Tibial nerve (tissue), 4 donors: Measurements from ENCODE around the gene PSENEN. TPM values are rescaled to one million over a fixed set of nuclear protein-coding genes. Genes with fewer than 3 reads are reported as not detected.

ENCODE experiments used
- DNase-seq, 2 donors: peaks; one replicate each; pipeline ENCODE4 v3.0.0-alpha.2; 2019; ENCODE audit warnings: low spot score in 2 of 2
- H3K27ac ChIP-seq, 4 donors: fragments of 200-600 bp; sonication (generic) in 3 of 4; one replicate each; pipeline ENCODE4 v1.5.1; 2017 to 2019; ENCODE audit warnings: mild to moderate bottlenecking in 1 of 4
- H3K27me3 ChIP-seq, 2 donors: fragments of 200-600 bp; sonication (generic) in 1 of 2; one replicate each; pipeline versions ENCODE4 v1.5.1 to v1.6.0; 2017 to 2019
- H3K36me3 ChIP-seq, 3 donors: fragments of 200-600 bp; sonication (generic); one replicate each; pipeline ENCODE4 v1.5.1; 2018 to 2019
- H3K4me1 ChIP-seq, 4 donors: fragments of 200-600 bp; sonication (generic) in 3 of 4; one replicate each; pipeline ENCODE4 v1.5.1; 2017 to 2019
- H3K4me3 ChIP-seq, 4 donors: fragments of 200-600 bp; sonication (generic) in 3 of 4; one replicate each; pipeline ENCODE4 v1.5.1; 2017 to 2019; ENCODE audit warnings: mild to moderate bottlenecking in 1 of 4, moderate library complexity in 1 of 4
- H3K9me3 ChIP-seq, 4 donors: fragments of 200-600 bp; sonication (generic) in 3 of 4; one replicate each; pipeline ENCODE4 v1.5.1; 2017 to 2019
- EP300 ChIP-seq, 2 donors: sonication (generic); formaldehyde crosslinking; IDR thresholded peaks; one replicate each; pipeline ENCODE4 v1.6.1; 2017; ENCODE audit warnings: antibody characterized with exemption in 2 of 2, mild to moderate bottlenecking in 1 of 2
- POLR2A ChIP-seq, 2 donors: fragments of 450-650 bp; IDR thresholded peaks; one replicate each; pipeline ENCODE4 v1.6.1; 2017; ENCODE audit warnings: antibody characterized with exemption in 2 of 2, mild to moderate bottlenecking in 2 of 2, moderate library complexity in 2 of 2
- WGBS, 2 donors: methylation state at CpG; one replicate each; pipeline ENCODE4 v1.1.5; 2018; 5-methylcytosine and 5-hydroxymethylcytosine counted together
- total RNA-seq, 4 donors: library from RNA; depleted of rRNA; stranded (reverse); fragments of >200 nt; gene quantifications; one replicate each; pipeline ENCODE4 v1.1.0, GENCODE V29; 2016
- TF ChIP-seq, protein P1 (sequence below), 5 experiments: fragments of 200-600 bp in 3 of 5; fragments of 450-650 bp in 2 of 5; sonication (generic) in 3 of 5; IDR thresholded peaks; one replicate each; pipeline ENCODE4 v1.5.1; 2016 to 2019; ENCODE audit warnings: antibody characterized with exemption in 5 of 5, mild to moderate bottlenecking in 3 of 5, moderate library complexity in 2 of 5

Gene PSENEN
- total RNA-seq, 4 donors from 2014 or later: 33.1 to 46.7 (median 40.3) TPM

DNA sequence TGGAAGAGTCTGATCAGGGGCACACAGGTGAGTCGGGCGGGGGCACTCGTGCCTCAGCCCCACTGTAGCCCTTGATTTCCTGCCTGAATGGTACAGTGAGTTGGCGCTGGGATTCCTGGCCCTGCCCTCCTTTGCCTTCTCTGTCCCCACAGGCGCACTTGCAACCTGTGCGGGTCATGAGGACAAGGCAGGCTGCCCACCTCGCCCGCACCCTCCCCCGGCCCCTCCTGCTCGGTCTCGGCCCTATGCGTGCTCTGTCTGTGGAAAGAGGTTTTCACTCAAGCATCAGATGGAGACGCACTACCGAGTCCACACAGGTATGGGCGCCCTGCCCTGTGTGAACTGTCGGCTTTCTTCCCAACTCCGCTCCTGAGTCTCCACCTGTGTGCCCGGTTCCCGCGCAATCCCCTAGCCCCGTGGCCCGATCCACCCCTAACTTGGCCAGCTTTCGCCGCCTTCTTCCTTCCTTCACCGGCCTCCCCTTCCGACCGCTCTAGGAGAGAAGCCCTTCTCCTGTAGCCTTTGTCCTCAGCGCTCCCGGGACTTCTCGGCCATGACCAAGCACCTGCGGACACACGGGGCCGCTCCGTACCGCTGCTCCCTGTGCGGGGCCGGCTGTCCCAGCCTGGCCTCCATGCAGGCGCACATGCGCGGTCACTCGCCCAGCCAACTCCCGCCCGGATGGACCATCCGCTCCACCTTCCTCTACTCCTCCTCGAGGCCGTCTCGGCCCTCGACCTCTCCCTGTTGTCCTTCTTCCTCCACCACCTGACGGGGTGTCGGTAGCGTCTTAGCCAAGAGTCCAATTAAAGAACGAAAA, 29.3 kb upstream of the PSENEN start:
- H3K9me3 ChIP-seq: no peaks in the 10 kb centered on the region
- WGBS, 2 donors: 4 to 5% methylated on average over 49 to 52 of the region's 52 CpGs
- no peaks in the 10 kb centered on the region for H3K27me3 ChIP-seq
- no peak for DNase-seq
- TF ChIP-seq, protein P1, sequence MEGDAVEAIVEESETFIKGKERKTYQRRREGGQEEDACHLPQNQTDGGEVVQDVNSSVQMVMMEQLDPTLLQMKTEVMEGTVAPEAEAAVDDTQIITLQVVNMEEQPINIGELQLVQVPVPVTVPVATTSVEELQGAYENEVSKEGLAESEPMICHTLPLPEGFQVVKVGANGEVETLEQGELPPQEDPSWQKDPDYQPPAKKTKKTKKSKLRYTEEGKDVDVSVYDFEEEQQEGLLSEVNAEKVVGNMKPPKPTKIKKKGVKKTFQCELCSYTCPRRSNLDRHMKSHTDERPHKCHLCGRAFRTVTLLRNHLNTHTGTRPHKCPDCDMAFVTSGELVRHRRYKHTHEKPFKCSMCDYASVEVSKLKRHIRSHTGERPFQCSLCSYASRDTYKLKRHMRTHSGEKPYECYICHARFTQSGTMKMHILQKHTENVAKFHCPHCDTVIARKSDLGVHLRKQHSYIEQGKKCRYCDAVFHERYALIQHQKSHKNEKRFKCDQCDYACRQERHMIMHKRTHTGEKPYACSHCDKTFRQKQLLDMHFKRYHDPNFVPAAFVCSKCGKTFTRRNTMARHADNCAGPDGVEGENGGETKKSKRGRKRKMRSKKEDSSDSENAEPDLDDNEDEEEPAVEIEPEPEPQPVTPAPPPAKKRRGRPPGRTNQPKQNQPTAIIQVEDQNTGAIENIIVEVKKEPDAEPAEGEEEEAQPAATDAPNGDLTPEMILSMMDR (IDR thresholded peaks at IDR 0.05): no peak
- no peak for TF ChIP-seq POLR2A (IDR thresholded peaks at IDR 0.05)
- TF ChIP-seq EP300 (IDR thresholded peaks at IDR 0.05): no peak
- peak overlapping the region; percentile 88 to 94 (median 90) for H3K27ac ChIP-seq
- peaks cover 0 to 17% (median 0%) of the 10 kb centered on the region in 3 donors for H3K36me3 ChIP-seq
- peaks cover 0 to 42% (median 23%) of the 10 kb centered on the region in 4 donors for H3K4me1 ChIP-seq
- peak overlapping the region; percentile 57 to 95 (median 79) for H3K4me3 ChIP-seq

DNA sequence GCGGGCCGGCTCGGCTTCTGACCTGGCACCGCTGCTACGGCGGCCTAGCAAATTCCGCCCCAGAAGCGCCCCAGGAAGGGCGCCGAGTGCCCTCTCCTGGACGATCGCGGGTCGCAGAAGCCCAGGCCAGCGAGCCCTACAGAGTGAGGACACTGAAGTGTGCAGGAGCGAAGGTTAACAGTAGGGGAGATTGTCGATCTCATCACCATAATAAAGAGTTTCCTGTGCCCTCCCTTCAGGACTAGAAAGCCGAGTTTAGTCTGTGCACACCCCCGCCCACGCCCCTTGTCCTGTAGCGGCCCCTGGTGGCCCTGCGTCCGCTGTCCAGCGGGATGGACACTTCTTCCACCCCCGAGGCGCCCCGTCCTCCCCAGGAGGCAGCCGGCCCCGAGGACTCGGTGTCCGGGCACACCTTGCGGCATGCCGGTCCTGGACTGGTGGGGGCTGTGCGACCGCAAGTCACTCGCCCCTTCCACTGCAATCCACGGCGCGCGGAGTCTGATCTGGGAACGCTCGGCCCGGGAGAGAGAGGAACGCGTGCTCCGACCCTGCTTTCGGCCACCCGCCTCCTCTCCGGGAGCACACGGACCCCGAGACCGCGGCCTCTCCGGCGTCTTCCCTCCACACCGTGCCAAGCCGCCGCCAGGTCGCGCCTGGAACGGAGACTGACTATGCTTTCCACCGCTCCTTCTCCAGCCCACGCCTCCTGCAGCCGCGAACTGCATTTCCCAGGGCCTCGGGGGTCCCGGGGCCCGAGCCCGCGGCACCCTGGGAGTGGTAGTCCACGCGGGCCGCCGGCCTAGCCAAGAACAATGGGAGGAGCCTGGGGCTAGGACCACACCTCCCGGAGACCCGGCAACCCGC, 28.4 kb upstream of the PSENEN start:
- peak overlapping the region; percentile 57 to 95 (median 79) for H3K4me3 ChIP-seq
- H3K27ac ChIP-seq: peak overlapping the region; percentile 88 to 94 (median 90)
- no peaks in the 10 kb centered on the region for H3K27me3 ChIP-seq
- H3K4me1 ChIP-seq: peaks cover 0 to 46% (median 23%) of the 10 kb centered on the region in 4 donors
- peak; percentile 89 to 92 for DNase-seq
- no peaks in the 10 kb centered on the region for H3K9me3 ChIP-seq
- TF ChIP-seq EP300 (IDR thresholded peaks at IDR 0.05) (peak in 1 of 2 donors; percentile 65), POLR2A (IDR thresholded peaks at IDR 0.05) (peak in 1 of 2 donors; percentile 30)
- TF ChIP-seq, protein P1 (IDR thresholded peaks at IDR 0.05): peak; percentile 80 to 97 (median 89)
- peaks cover 0 to 25% (median 5%) of the 10 kb centered on the region in 3 donors for H3K36me3 ChIP-seq
- WGBS, 2 donors: 1% methylated on average over 48 to 51 of the region's 77 CpGs

DNA sequence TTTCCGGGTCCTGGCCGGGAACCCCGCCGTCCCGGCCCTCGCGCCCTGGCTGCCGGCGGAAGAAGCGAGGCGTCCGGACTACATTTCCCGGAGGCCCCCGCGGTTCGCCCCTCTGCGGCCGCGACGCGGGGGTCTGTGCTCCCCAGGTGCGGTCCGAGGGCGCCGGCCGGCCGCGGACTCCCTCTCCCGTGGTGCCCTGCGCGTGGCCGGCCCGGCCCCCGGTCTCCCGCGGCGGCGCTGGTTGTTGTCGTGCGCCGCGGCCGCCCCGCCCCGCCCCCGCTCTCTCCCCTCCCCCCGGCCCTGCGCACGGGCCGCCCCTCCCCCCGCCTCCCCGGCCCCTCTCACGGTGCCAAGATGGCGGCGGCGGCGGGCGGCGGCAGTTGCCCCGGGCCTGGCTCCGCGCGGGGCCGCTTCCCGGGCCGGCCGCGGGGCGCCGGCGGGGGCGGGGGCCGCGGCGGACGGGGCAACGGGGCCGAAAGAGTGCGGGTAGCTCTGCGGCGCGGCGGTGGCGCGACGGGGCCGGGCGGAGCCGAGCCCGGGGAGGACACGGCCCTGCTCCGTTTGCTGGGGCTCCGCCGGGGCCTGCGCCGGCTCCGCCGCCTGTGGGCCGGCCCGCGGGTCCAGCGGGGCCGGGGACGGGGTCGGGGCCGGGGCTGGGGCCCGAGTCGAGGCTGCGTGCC, 27.6 kb upstream of the PSENEN start, which contains the start of gene KMT2B:
Gene KMT2B (plus strand): TSS at position 339 of the 680 bp plus-strand sequence. CDS start 16 bp downstream, at position 355.
- H3K4me3 ChIP-seq: peak within 1 kb of the TSS; percentile 64 to 95 (median 83)
- H3K27me3 ChIP-seq: no peaks in the 10 kb centered on the region
- peak within 1 kb of the TSS; percentile 88 to 94 (median 90) for H3K27ac ChIP-seq
- H3K9me3 ChIP-seq: no peaks in the 10 kb centered on the region
- 0 to 1% methylated on average over 26 to 37 of the region's 109 CpGs for WGBS, 2 donors
- TF ChIP-seq EP300 (IDR thresholded peaks at IDR 0.05) (peak in 1 of 2 donors; percentile 22), POLR2A (IDR thresholded peaks at IDR 0.05) (peak in 1 of 2 donors; percentile 11)
- TF ChIP-seq, protein P1 (IDR thresholded peaks at IDR 0.05): no peak
- peaks cover 0 to 46% (median 23%) of the 10 kb centered on the region in 4 donors for H3K4me1 ChIP-seq
- peaks cover 0 to 33% (median 11%) of the 10 kb centered on the region in 3 donors for H3K36me3 ChIP-seq
- peak in 1 of 2 donors; percentile 70 for DNase-seq

DNA sequence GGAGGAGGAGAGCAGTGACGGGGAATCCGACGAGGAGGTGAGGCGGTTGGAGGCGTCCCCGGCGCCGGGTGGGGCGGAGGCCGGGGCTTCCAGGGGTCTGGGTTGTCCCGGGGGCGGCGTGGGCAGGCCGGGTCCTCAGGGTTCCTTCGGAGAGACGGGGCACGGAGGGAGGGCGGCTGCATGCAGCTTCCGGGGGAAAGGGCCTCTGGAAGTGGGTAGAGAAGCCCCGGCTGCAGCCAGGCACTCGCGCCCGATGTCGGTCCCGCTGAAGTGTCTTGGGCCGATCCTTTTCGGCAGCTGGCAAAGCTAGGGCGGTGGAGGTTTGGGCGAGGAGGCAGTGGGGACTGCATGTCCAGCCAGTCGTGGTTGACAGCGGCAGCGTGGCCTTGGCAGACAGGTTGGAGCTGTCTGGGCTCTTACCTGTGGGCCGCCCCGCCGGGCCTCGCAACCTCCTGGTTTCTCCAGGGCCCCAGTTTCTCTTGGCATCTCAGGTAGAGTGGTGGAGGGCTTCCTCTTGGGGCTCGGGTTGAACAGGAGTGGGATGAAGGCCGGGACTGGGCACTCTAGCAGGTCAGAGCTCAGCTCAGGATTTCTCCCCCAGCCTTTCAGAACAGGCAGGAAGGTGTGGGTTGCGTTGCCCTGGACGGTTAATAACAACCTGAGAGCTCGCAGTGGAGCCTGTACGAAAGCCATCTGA, 27.0 kb upstream of the PSENEN start:
- Histone ChIP-seq H3K36me3 (peaks cover 0 to 40% (median 18%) of the 10 kb centered on the region in 3 donors), H3K4me1 (peaks cover 0 to 46% (median 23%) of the 10 kb centered on the region in 4 donors), H3K4me3 (peak overlapping the region; percentile 64 to 95 (median 83)), H3K27me3 (no peaks in the 10 kb centered on the region), H3K9me3 (no peaks in the 10 kb centered on the region), H3K27ac (peak overlapping the region; percentile 80 to 94 (median 82))
- TF ChIP-seq POLR2A (IDR thresholded peaks at IDR 0.05) (no peak), EP300 (IDR thresholded peaks at IDR 0.05) (no peak)
- TF ChIP-seq, protein P1 (IDR thresholded peaks at IDR 0.05): no peak
- 1 to 4% methylated on average over 19 to 26 of the region's 42 CpGs for WGBS, 2 donors
- DNase-seq: no peak
